Cortex of kidney (tissue), 1 donor: ENCODE results near the gene GLIS2.

Experiments used
- DNase-seq: peaks from one replicate; lab custom pipeline; 2025; lab: John Stamatoyannopoulos, UW

The GLIS2 gene

GRCh38 chr16:4383591-4384444, 68.0 kb downstream of the GLIS2 start:
- no peak for DNase-seq

GRCh38 chr16:4384509-4384942, 68.7 kb downstream of the GLIS2 start:
- DNase-seq, result no peak

- DNase-seq, result no peak
Observed at GRCh38 chr16:4385066-4385788, 69.4 kb downstream of the GLIS2 start.

GRCh38 chr16:4385789-4386450, 70.1 kb downstream of the GLIS2 start:
- no peak for DNase-seq

- DNase-seq, result no peak
Observed at GRCh38 chr16:4386451-4386805, 70.6 kb downstream of the GLIS2 start.

GRCh38 chr16:4386951-4387565, 71.2 kb downstream of the GLIS2 start:
- no peak for DNase-seq

GRCh38 chr16:4387781-4388180, 71.9 kb downstream of the GLIS2 start:
- no peak for DNase-seq

GRCh38 chr16:4388271-4389021, 72.6 kb downstream of the GLIS2 start:
- no peak for DNase-seq
